ENCODE measurements around the gene MRGPRX2. TPM values are rescaled to one million over a fixed set of nuclear protein-coding genes. Genes with fewer than 3 reads are reported as not detected.

Gene MRGPRX2
- total RNA-seq, 2 donors from 2014 or later = not detected

DNA sequence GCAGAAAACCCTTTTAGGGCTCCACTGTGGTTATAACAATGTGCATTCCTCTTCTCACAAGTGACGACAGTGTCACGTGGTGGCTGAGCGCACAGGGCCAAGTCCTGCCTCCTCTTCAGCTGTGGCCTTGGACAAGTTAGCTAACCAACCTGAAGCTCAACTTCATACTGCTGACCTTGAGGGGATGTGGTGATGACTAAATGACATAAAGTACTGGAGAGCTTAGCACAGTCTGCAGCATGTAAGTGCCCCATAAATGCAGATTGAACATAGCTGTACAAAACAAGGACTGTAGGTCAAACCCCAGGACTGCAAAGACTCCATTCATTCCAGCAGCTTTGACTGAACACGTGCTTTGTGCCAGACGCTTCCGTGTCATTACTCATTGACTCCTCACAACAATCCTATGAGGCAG is 20.1 kb upstream of the MRGPRX2 start:
- Mint-ChIP-seq H3K9me3 (no peaks in the 10 kb centered on the region), H3K4me1 (peaks cover 2% of the 10 kb centered on the region), H3K4me3 (no peak overlapping the region), H3K27me3 (ENCODE audit: insufficient read depth) (peaks cover 8% of the 10 kb centered on the region), H3K36me3 (ENCODE audit: low read depth) (no peaks in the 10 kb centered on the region), H3K27ac (no peak overlapping the region)
- no peaks in the 10 kb centered on the region for H3K9me3 ChIP-seq (ENCODE audit: control insufficient read depth, low read length)
- 98 to 100% methylated on average over 3 to 6 of the region's 6 CpGs for WGBS, 2 experiments (ENCODE audit: insufficient coverage in 1 of 2, insufficient read length in 1 of 2)
- peaks cover 16% of the 10 kb centered on the region for H3K27me3 ChIP-seq (ENCODE audit: control insufficient read depth, insufficient read depth, low read length, poor library complexity, severe bottlenecking)
- no peak overlapping the region for H3K4me3 ChIP-seq (ENCODE audit: low read length)
- H3K36me3 ChIP-seq (ENCODE audit: control insufficient read depth, insufficient read depth, low read length) = no peaks in the 10 kb centered on the region
- no peak for DNase-seq
- TF ChIP-seq, protein P1, sequence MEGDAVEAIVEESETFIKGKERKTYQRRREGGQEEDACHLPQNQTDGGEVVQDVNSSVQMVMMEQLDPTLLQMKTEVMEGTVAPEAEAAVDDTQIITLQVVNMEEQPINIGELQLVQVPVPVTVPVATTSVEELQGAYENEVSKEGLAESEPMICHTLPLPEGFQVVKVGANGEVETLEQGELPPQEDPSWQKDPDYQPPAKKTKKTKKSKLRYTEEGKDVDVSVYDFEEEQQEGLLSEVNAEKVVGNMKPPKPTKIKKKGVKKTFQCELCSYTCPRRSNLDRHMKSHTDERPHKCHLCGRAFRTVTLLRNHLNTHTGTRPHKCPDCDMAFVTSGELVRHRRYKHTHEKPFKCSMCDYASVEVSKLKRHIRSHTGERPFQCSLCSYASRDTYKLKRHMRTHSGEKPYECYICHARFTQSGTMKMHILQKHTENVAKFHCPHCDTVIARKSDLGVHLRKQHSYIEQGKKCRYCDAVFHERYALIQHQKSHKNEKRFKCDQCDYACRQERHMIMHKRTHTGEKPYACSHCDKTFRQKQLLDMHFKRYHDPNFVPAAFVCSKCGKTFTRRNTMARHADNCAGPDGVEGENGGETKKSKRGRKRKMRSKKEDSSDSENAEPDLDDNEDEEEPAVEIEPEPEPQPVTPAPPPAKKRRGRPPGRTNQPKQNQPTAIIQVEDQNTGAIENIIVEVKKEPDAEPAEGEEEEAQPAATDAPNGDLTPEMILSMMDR (conservative IDR thresholded peaks at IDR 0.05) = no peak
- no peak overlapping the region for H3K9ac ChIP-seq (ENCODE audit: extremely low read depth, low read length, poor library complexity, severe bottlenecking)
- no peak overlapping the region for H3K27ac ChIP-seq (ENCODE audit: low read depth, low read length)
- no peaks in the 10 kb centered on the region for H3K4me1 ChIP-seq (ENCODE audit: control insufficient read depth, insufficient read depth, low read length)

DNA sequence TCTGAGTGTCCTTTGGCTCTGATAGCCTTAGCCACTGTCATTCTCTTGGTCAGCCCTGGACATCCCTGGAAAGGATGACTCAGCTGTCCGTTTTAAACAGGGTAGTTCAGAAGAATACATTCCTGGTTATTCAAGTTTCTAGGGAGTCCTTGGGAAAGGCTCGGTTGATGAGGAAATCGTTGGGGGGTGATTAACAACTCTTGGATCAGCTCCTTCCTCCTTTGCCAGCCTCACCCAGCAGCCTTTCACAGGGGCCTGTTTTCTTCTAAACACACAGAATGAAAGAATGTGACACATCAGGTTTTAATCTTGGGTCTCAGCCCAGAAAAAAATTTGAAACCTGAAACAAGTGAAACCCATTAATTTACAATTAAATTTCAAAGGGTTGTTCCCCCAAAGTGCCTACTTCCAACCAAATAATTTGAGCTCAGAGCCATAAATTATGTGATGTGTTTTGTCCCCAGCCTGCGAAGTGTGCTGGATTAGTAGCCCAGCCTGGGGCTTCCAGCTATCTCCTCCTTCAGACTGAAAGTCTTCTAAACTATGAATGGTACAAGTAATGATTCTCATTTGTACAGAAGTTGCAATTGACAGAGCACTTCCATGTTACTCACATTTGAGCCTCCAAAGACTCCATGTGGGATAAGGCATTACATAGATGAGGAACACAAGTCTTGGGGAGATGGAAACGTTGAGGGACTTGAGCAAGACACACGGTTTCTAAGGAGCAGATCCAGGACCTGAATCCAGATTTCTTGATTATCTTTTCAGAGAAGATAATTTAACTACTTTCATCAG is 19.3 kb upstream of the MRGPRX2 start:
- H3K9ac ChIP-seq (ENCODE audit: extremely low read depth, low read length, poor library complexity, severe bottlenecking) = no peak overlapping the region
- DNase-seq = peak; percentile 50
- no peak overlapping the region for H3K4me3 Mint-ChIP-seq
- no peaks in the 10 kb centered on the region for H3K9me3 ChIP-seq (ENCODE audit: control insufficient read depth, low read length)
- WGBS, 2 experiments (ENCODE audit: insufficient coverage in 1 of 2, insufficient read length in 1 of 2) = 80 to 88% methylated on average over 4 to 6 of the region's 6 CpGs
- TF ChIP-seq, protein P1 (conservative IDR thresholded peaks at IDR 0.05) = no peak
- no peak overlapping the region for H3K27ac Mint-ChIP-seq
- peaks cover 2% of the 10 kb centered on the region for H3K4me1 Mint-ChIP-seq
- no peaks in the 10 kb centered on the region for H3K4me1 ChIP-seq (ENCODE audit: control insufficient read depth, insufficient read depth, low read length)
- H3K27me3 ChIP-seq (ENCODE audit: control insufficient read depth, insufficient read depth, low read length, poor library complexity, severe bottlenecking) = peaks cover 16% of the 10 kb centered on the region
- no peak overlapping the region for H3K27ac ChIP-seq (ENCODE audit: low read depth, low read length)
- H3K36me3 Mint-ChIP-seq (ENCODE audit: low read depth) = no peaks in the 10 kb centered on the region
- H3K27me3 Mint-ChIP-seq (ENCODE audit: insufficient read depth) = peaks cover 6% of the 10 kb centered on the region
- no peaks in the 10 kb centered on the region for H3K9me3 Mint-ChIP-seq
- H3K4me3 ChIP-seq (ENCODE audit: low read length) = no peak overlapping the region
- no peaks in the 10 kb centered on the region for H3K36me3 ChIP-seq (ENCODE audit: control insufficient read depth, insufficient read depth, low read length)

DNA sequence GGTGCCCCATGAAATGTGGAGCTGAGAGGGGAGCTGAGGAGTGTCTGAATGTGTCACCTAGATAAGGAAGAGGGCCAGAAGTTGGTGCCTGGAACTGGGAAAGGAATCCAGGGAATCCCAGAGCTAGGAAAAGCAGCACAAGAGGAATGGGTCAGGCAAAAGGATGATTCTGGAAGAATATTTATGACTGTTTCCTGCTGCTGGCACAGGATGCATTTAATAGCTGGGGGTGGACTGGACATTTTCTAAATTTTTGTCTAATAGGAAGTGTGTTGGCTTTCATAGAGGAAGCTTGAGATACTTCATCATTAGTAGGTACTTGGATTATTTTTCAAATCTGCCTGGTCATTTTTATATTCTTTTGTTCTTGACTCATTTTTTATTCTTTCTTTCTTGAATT is 17.4 kb upstream of the MRGPRX2 start:
- Histone ChIP-seq H3K27me3 (ENCODE audit: control insufficient read depth, insufficient read depth, low read length, poor library complexity, severe bottlenecking) (peaks cover 14% of the 10 kb centered on the region), H3K4me3 (ENCODE audit: low read length) (no peak overlapping the region), H3K9ac (ENCODE audit: extremely low read depth, low read length, poor library complexity, severe bottlenecking) (no peak overlapping the region), H3K9me3 (ENCODE audit: control insufficient read depth, low read length) (no peaks in the 10 kb centered on the region), H3K36me3 (ENCODE audit: control insufficient read depth, insufficient read depth, low read length) (no peaks in the 10 kb centered on the region), H3K27ac (ENCODE audit: low read depth, low read length) (no peak overlapping the region), H3K4me1 (ENCODE audit: control insufficient read depth, insufficient read depth, low read length) (no peaks in the 10 kb centered on the region)
- TF ChIP-seq, protein P1 (conservative IDR thresholded peaks at IDR 0.05) = no peak
- Mint-ChIP-seq H3K9me3 (no peaks in the 10 kb centered on the region), H3K27me3 (ENCODE audit: insufficient read depth) (peaks cover 4% of the 10 kb centered on the region), H3K4me1 (peaks cover 10% of the 10 kb centered on the region), H3K27ac (no peak overlapping the region), H3K36me3 (ENCODE audit: low read depth) (no peaks in the 10 kb centered on the region), H3K4me3 (no peak overlapping the region)
- no peak for DNase-seq

Measured in endodermal cell (in vitro differentiated cells).